SU-DHL-6 (cell line): ENCODE results near the gene SPATA2.

Experiments used
- CTCF ChIP-seq: fragments of 200-600 bp; sonication (generic); IDR thresholded peaks from one replicate; pipeline ENCODE4 v1.5.1; 2017; ENCODE audit warnings: antibody characterized with exemption, mild to moderate bottlenecking, low read length, moderate library complexity; ENCODE audit not compliant: insufficient read depth, poor library complexity, severe bottlenecking
- EZH2phosphoT487 ChIP-seq: fragments of 200-600 bp; sonication (generic), shearing (Covaris generic); conservative IDR thresholded peaks from 2 replicates; pipeline ENCODE4 v1.6.1; 2018; ENCODE audit warnings: mild to moderate bottlenecking, antibody characterized with exemption, low read length, moderate library complexity, mixed read lengths

GRCh38 chr20:49904440-49905214 lies 10.7 kb downstream of the SPATA2 start:
- TF ChIP-seq CTCF (no peak), EZH2phosphoT487 (no peak)
